LoVo (cell line): Measurements from ENCODE around the gene PLEKHM3.

Experiments used
- DNase-seq: peaks from one replicate; pipeline ENCODE4 v3.0.0-alpha.2; 2016; ENCODE audit warnings: low spot score

PLEKHM3 gene

GRCh38 chr2:207883002-207883780, 142.1 kb downstream of the PLEKHM3 start:
- DNase-seq = no peak

GRCh38 chr2:207881902-207882301, 143.4 kb downstream of the PLEKHM3 start:
- no peak for DNase-seq

GRCh38 chr2:207879536-207879935, 145.8 kb downstream of the PLEKHM3 start:
- no peak for DNase-seq

- no peak for DNase-seq
These were observed 148.3 kb downstream of the PLEKHM3 start for GRCh38 chr2:207876842-207877535.

- DNase-seq = no peak
These were observed 149.7 kb downstream of the PLEKHM3 start for GRCh38 chr2:207875473-207876212.

GRCh38 chr2:207873794-207874193, 151.5 kb downstream of the PLEKHM3 start:
- DNase-seq = no peak

GRCh38 chr2:207871911-207872310, 153.4 kb downstream of the PLEKHM3 start:
- no peak for DNase-seq

- DNase-seq = no peak
These were observed 153.8 kb downstream of the PLEKHM3 start for GRCh38 chr2:207871506-207871905.

- no peak for DNase-seq
These were observed 154.5 kb downstream of the PLEKHM3 start for GRCh38 chr2:207870814-207871213.

- no peak for DNase-seq
These were observed 155.2 kb downstream of the PLEKHM3 start for GRCh38 chr2:207869784-207870778.

GRCh38 chr2:207868855-207869596, 156.3 kb downstream of the PLEKHM3 start:
- no peak for DNase-seq

- DNase-seq = no peak
These were observed 157.4 kb downstream of the PLEKHM3 start for GRCh38 chr2:207867905-207868304.

- DNase-seq = no peak
These were observed 158.3 kb downstream of the PLEKHM3 start for GRCh38 chr2:207867056-207867455.

GRCh38 chr2:207865210-207865609, 160.1 kb downstream of the PLEKHM3 start:
- no peak for DNase-seq

- no peak for DNase-seq
These were observed 162.0 kb downstream of the PLEKHM3 start for GRCh38 chr2:207863345-207863744.

- no peak for DNase-seq
These were observed 163.5 kb downstream of the PLEKHM3 start for GRCh38 chr2:207861789-207862188.

GRCh38 chr2:207860685-207861084, 164.6 kb downstream of the PLEKHM3 start:
- no peak for DNase-seq

GRCh38 chr2:207855591-207855990, 169.7 kb downstream of the PLEKHM3 start:
- DNase-seq = no peak

- DNase-seq = no peak
These were observed 170.6 kb downstream of the PLEKHM3 start for GRCh38 chr2:207854484-207855440.

- DNase-seq = no peak
These were observed 172.5 kb downstream of the PLEKHM3 start for GRCh38 chr2:207852791-207853190.
